ENCODE measurements around the gene CNST.
"Not testable (repeated sequence)": the region's sequence is repeated elsewhere in the genome, so short reads cannot be mapped to it uniquely, and the experiment has no call there.

The CNST gene

GRCh38 chr1:246631426-246631825 lies 65.2 kb downstream of the CNST start:
- no peak overlapping the region for H3K4me3 ChIP-seq (replicated peaks in 1 of 2; ENCODE audit: low read depth in 2 of 2, low read length in 2 of 2)
- no peak for TF ChIP-seq CTCF (IDR thresholded peaks at IDR 0.05; ENCODE audit: low read depth, low read length)
- DNase-seq (ENCODE audit: low read depth in 2 of 2), result peak; percentile 8 to 86

DNA sequence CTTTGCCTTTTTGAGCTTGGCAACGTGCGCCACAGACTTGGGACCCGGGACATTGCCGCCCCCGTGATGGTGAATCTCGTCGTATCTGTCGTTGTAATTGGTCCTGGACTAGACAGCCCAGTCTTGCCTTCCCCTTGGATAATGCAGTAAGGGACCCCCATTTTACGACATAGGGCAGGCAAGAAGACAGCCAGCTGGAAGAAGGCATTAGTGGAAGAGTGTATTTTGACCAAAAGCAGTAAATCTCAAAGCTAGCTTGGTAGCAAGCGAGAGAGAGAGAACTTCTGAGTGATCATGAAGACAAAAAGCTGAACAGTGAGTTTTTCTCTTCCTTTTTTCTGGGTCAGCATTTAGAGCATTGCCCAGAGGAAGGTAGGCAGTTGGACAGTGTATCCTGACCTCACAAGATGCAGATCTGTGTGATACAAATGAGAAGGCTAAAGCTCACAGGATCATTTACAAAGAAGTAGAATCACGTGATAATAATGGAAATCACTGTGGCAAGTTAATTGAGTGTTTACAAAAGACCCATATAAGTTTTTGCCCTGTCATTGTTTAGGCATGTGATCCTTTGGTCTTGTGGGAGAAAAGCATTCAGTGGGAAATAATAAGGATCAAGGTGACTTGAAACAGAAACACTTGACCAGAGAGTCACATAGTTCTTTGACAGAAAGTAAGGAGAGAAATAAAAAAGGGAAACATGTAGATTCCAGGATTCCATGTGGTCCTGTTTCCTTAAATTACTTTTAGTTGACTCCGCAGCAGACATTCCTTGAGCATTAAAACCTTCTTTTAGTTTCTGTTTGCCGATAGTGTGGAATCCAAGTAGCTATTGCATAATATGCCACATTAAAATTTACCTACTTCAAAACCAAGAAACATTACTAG lies 66.3 kb downstream of the CNST start:
- no peak for TF ChIP-seq CTCF (IDR thresholded peaks at IDR 0.05; ENCODE audit: low read depth, low read length)
- H3K4me3 ChIP-seq (replicated peaks in 1 of 2; ENCODE audit: low read depth in 2 of 2, low read length in 2 of 2), result no peak overlapping the region
- peak; percentile 44 to 76 for DNase-seq (ENCODE audit: low read depth in 2 of 2)

- not testable (repeated sequence) for H3K4me3 ChIP-seq (replicated peaks in 1 of 2; ENCODE audit: low read depth in 2 of 2, low read length in 2 of 2); DNase-seq (ENCODE audit: low read depth in 2 of 2)
These were observed 68.4 kb downstream of the CNST start for GRCh38 chr1:246634659-246635058.

DNA sequence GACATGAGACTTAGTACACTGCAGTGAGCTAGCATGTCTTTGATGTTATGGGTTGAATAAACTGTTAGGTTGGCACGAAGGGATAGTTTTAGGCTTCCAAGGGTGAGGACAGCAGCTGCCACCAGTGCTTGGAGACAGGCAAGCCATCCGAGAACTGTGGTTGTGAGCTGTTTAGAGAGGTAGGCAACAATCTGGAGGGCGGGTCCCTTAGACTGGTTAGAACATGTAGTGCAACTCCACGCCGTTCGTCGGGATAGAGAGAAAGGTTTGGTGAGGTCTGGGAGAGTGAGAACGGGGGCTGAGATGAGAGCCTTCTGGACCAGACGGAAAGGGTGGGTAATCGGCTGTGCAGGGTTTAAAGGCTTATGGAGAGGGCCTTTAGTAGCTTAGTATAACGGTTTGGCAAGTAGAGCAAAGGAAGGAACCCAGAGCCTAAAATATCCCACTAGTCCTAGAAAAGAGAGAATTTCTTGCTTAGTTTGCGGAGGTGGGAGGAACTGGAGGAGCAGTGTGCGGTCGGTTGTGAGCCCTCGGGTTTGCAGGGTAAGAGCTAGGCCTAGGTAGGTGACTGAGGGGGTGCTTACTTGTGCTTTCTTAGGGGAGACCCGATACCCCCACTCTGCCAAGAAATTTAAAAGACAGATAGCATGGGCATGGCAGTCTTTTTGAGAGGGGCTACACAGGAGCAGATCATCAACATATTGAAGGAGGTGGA lies 72.8 kb downstream of the CNST start:
- TF ChIP-seq CTCF (IDR thresholded peaks at IDR 0.05; ENCODE audit: low read depth, low read length), result no peak
- DNase-seq (ENCODE audit: low read depth in 2 of 2), result no peak
- no peak overlapping the region for H3K4me3 ChIP-seq (replicated peaks in 1 of 2; ENCODE audit: low read depth in 2 of 2, low read length in 2 of 2)

GRCh38 chr1:246639732-246640131 lies 73.5 kb downstream of the CNST start:
- H3K4me3 ChIP-seq (replicated peaks in 1 of 2; ENCODE audit: low read depth in 2 of 2, low read length in 2 of 2), result no peak overlapping the region
- TF ChIP-seq CTCF (IDR thresholded peaks at IDR 0.05; ENCODE audit: low read depth, low read length), result no peak
- no peak for DNase-seq (ENCODE audit: low read depth in 2 of 2)

DNA sequence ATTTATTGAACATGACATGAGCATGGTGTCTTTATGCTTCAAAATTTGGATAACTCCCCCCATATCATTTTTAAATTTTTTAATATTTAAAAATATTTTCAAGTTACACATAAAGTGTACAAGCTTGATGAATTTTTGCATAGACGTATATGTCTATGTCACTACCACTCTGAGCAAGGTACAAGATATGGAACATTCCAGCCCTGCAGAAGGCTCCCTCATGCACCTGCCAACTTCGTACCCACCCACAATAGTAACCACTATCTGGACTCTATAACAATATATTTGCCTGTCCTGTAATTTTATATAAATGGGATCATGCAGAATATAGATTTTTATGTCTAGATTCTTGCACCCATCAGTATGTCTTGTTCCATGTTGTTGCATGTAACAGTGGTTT lies 74.5 kb downstream of the CNST start:
- no peak overlapping the region for H3K4me3 ChIP-seq (replicated peaks in 1 of 2; ENCODE audit: low read depth in 2 of 2, low read length in 2 of 2)
- no peak for DNase-seq (ENCODE audit: low read depth in 2 of 2)
- TF ChIP-seq CTCF (IDR thresholded peaks at IDR 0.05; ENCODE audit: low read depth, low read length), result no peak

GRCh38 chr1:246641394-246641793 lies 75.1 kb downstream of the CNST start:
- no peak overlapping the region for H3K4me3 ChIP-seq (replicated peaks in 1 of 2; ENCODE audit: low read depth in 2 of 2, low read length in 2 of 2)
- TF ChIP-seq CTCF (IDR thresholded peaks at IDR 0.05; ENCODE audit: low read depth, low read length), result no peak
- DNase-seq (ENCODE audit: low read depth in 2 of 2), result no peak
